Calu3 (cell line): ENCODE data around the gene RNASE8. TPM values are rescaled to one million over a fixed set of nuclear protein-coding genes. Genes with fewer than 3 reads are reported as not detected.

Source experiments
- BruUV-seq: library from RNA; stranded (reverse); fragments of 400-500 nt; replicated peaks from 2 replicates; lab custom pipeline; 2021; lab: Mats Ljungman, UMichigan
- CTCF ChIA-PET: fragments of 300-600 bp; sonication (Branson Sonifier 250); formaldehyde crosslinking; loops from one replicate; lab custom pipeline; 2022; ENCODE audit warnings: antibody characterized with exemption; lab: Charles Lee
- DNase-seq: peaks from one replicate; pipeline ENCODE4 v3.0.0; 2022
- H3K27ac Mint-ChIP-seq: one replicate; pipeline ENCODE4 v1.8.0; 2022; ENCODE audit warnings: mixed read lengths; ENCODE audit not compliant: unreplicated experiment
- H3K27me3 Mint-ChIP-seq: one replicate; pipeline ENCODE4 v1.8.0; 2022; ENCODE audit warnings: mixed read lengths; ENCODE audit not compliant: unreplicated experiment
- H3K36me3 Mint-ChIP-seq: one replicate; pipeline ENCODE4 v1.8.0; 2022; ENCODE audit warnings: mild to moderate bottlenecking, moderate library complexity, mixed read lengths; ENCODE audit not compliant: insufficient read depth, unreplicated experiment
- H3K4me1 Mint-ChIP-seq: one replicate; pipeline ENCODE4 v1.8.0; 2022; ENCODE audit warnings: mild to moderate bottlenecking, low read depth, mixed read lengths; ENCODE audit not compliant: unreplicated experiment
- H3K4me3 Mint-ChIP-seq: one replicate; pipeline ENCODE4 v1.8.0; 2022; ENCODE audit warnings: mild to moderate bottlenecking, low read depth, moderate library complexity, mixed read lengths; ENCODE audit not compliant: unreplicated experiment
- H3K9me3 Mint-ChIP-seq: one replicate; pipeline ENCODE4 v1.8.0; 2022; ENCODE audit warnings: low read depth, mixed read lengths; ENCODE audit not compliant: unreplicated experiment
- CTCF ChIP-seq: fragments of 200-600 bp; IDR thresholded peaks from one replicate; pipeline ENCODE4 v1.8.0; 2022; ENCODE audit warnings: antibody characterized with exemption; ENCODE audit not compliant: unreplicated experiment
- intact Hi-C: fragments of 100-400 bp; cut with micrococcal nuclease; formaldehyde crosslinking; loops from one replicate; pipeline ENCODE4 v1.10.0; 2022; ENCODE audit not compliant: unreplicated experiment
- total RNA-seq: library from RNA; stranded (reverse); gene quantifications from 2 replicates; pipeline ENCODE4 v1.2.3, GENCODE V29; 2022

The RNASE8 gene
- total RNA-seq, 1 experiment from 2014 or later = not detected

GRCh38 chr14:21049271-21049673 is 8.3 kb upstream of the RNASE8 start:
- Mint-ChIP-seq H3K27ac (no peak overlapping the region), H3K36me3 (no peaks in the 10 kb centered on the region), H3K4me1 (peaks cover 10% of the 10 kb centered on the region), H3K27me3 (peaks cover 25% of the 10 kb centered on the region), H3K9me3 (no peaks in the 10 kb centered on the region), H3K4me3 (no peak overlapping the region)
- intact Hi-C loops = loop anchor here (10.0 kb wide), 1 partner anchor 194 kb away; no protein-coding TSS in a partner anchor
- no TSS peak for BruUV-seq
- CTCF ChIA-PET = no interaction called here
- DNase-seq = no peak
- no peak for TF ChIP-seq CTCF

- Mint-ChIP-seq H3K4me3 (no peak overlapping the region), H3K36me3 (no peaks in the 10 kb centered on the region), H3K27me3 (peaks cover 12% of the 10 kb centered on the region), H3K4me1 (peaks cover 20% of the 10 kb centered on the region), H3K9me3 (no peaks in the 10 kb centered on the region), H3K27ac (no peak overlapping the region)
- intact Hi-C loops = no loop called here
- no peak for TF ChIP-seq CTCF
- CTCF ChIA-PET = no interaction called here
- no peak for DNase-seq
- no TSS peak for BruUV-seq
Observed at GRCh38 chr14:21050597-21050996, 7.0 kb upstream of the RNASE8 start.

GRCh38 chr14:21053184-21054122 is 4.2 kb upstream of the RNASE8 start:
- Mint-ChIP-seq H3K27me3 (no peaks in the 10 kb centered on the region), H3K36me3 (no peaks in the 10 kb centered on the region), H3K4me3 (no peak overlapping the region), H3K4me1 (peaks cover 21% of the 10 kb centered on the region), H3K27ac (no peak overlapping the region), H3K9me3 (no peaks in the 10 kb centered on the region)
- no peak for TF ChIP-seq CTCF
- DNase-seq = no peak
- CTCF ChIA-PET = interaction anchor here (1.4 kb wide), 1 partner anchor 38 kb away, joined by 4 read pairs; no protein-coding TSS in a partner anchor
- intact Hi-C loops = no loop called here
- no TSS peak for BruUV-seq

- Mint-ChIP-seq H3K27ac (peak overlapping the region; percentile 23), H3K4me3 (no peak overlapping the region), H3K36me3 (no peaks in the 10 kb centered on the region), H3K27me3 (no peaks in the 10 kb centered on the region), H3K9me3 (no peaks in the 10 kb centered on the region), H3K4me1 (peaks cover 21% of the 10 kb centered on the region)
- BruUV-seq = no TSS peak
- CTCF ChIA-PET = interaction anchor here (1.4 kb wide), 1 partner anchor 39 kb away, joined by 4 read pairs; no protein-coding TSS in a partner anchor
- intact Hi-C loops = no loop called here
- peak; percentile 59 for DNase-seq
- TF ChIP-seq CTCF = no peak
Observed at GRCh38 chr14:21054123-21054767, 3.4 kb upstream of the RNASE8 start.
